DMS53 treated with DMSO at 0.1 percent for 48 hours (cell line): ENCODE results near the gene PRPF39.
"Not testable (repeated sequence)": the region's sequence is repeated elsewhere in the genome, so short reads cannot be mapped to it uniquely, and the experiment has no call there.

Source experiments
- DNase-seq: peaks from one replicate; lab custom pipeline; 2025; ENCODE audit not compliant: unreplicated experiment; lab: John Stamatoyannopoulos, UW

The PRPF39 gene

GRCh38 chr14:45080416-45080968, 3.4 kb upstream of the PRPF39 start:
- DNase-seq: not testable (repeated sequence)

- DNase-seq: not testable (repeated sequence)
Measured at GRCh38 chr14:45081096-45081495, 2.8 kb upstream of the PRPF39 start.

GRCh38 chr14:45082420-45082819, 1.5 kb upstream of the PRPF39 start:
- DNase-seq: no peak

GRCh38 chr14:45083617-45083975, 320 bp upstream of the PRPF39 start:
- no peak for DNase-seq

GRCh38 chr14:45084946-45085346, 1.0 kb downstream of the PRPF39 start:
- DNase-seq: no peak

GRCh38 chr14:45089813-45090212, 5.9 kb downstream of the PRPF39 start:
- no peak for DNase-seq

GRCh38 chr14:45091710-45092109, 7.8 kb downstream of the PRPF39 start:
- no peak for DNase-seq

- no peak for DNase-seq
Measured at GRCh38 chr14:45094275-45094674, 10.4 kb downstream of the PRPF39 start.

GRCh38 chr14:45095143-45095542, 11.2 kb downstream of the PRPF39 start:
- no peak for DNase-seq

- no peak for DNase-seq
Measured at GRCh38 chr14:45096218-45096617, 12.3 kb downstream of the PRPF39 start.

- no peak for DNase-seq
Measured at GRCh38 chr14:45103806-45104205, 19.9 kb downstream of the PRPF39 start.

- DNase-seq: no peak
Measured at GRCh38 chr14:45104561-45104960, 20.6 kb downstream of the PRPF39 start.

- peak; percentile 91 for DNase-seq
Measured at GRCh38 chr14:45112896-45113781, 29.2 kb downstream of the PRPF39 start.

GRCh38 chr14:45114327-45114726, 30.4 kb downstream of the PRPF39 start:
- DNase-seq: no peak

GRCh38 chr14:45118594-45118993, 34.7 kb downstream of the PRPF39 start:
- no peak for DNase-seq

GRCh38 chr14:45120096-45120495, 36.2 kb downstream of the PRPF39 start:
- no peak for DNase-seq

GRCh38 chr14:45123271-45123670, 39.4 kb downstream of the PRPF39 start:
- DNase-seq: no peak

GRCh38 chr14:45125754-45126153, 41.8 kb downstream of the PRPF39 start:
- DNase-seq: no peak

GRCh38 chr14:45128963-45129629, 45.2 kb downstream of the PRPF39 start:
- DNase-seq: no peak

GRCh38 chr14:45133683-45134050, 49.8 kb downstream of the PRPF39 start:
- no peak for DNase-seq

GRCh38 chr14:45134051-45134958, 50.4 kb downstream of the PRPF39 start, which contains the start of gene FKBP3:
FKBP3 (minus strand) TSS chr14:45134481; CDS start chr14:45134456, 25 bp downstream.
- peak; percentile 89 for DNase-seq
